Measurements from ENCODE around the gene CEP57L1.
A peak's percentile ranks its signal among the peaks of the same experiment; 100 is the strongest.
"Not testable (repeated sequence)": the region's sequence is repeated elsewhere in the genome, so short reads cannot be mapped to it uniquely, and the experiment has no call there.

Gene CEP57L1

DNA sequence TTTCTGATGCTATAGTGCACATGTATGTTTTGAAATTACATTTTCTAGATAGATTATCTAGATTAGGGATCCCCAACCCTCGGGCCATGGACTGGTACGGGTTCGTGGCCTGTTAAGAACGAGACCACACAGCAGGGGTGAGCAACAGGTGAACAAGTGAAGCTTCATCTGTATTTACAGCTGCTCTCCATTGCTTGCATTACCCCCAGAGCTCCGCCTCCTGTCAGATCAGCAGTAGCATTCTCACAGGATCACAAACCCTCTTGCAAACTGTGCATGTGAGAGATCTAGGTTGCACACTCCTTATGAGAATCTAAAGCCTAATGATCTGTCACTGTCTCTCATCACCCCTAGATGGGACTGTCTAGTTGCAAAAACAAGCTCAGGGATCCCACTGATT, 10.4 kb downstream of the CEP57L1 start:
- no peak for DNase-seq (ENCODE audit: low spot score)

DNA sequence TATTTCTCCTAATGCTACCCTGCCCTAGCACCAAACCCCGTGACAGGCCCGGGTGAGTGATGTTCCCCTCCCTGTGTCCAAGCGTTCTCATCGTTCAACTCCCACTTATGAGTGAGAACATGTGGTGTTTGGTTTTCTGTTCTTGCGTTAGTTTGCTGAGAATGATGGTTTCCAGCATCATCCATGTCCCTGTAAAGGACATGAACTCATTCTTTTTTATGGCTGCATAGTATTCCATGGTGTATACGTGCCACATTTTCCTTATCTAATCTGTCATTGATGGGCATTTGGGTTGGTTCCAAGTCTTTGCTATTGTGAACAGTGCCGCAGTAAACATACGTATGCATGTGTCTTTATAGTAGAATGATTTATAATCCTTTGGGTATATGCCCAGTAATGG, 14.4 kb downstream of the CEP57L1 start:
- DNase-seq (ENCODE audit: low spot score), result not testable (repeated sequence)

DNA sequence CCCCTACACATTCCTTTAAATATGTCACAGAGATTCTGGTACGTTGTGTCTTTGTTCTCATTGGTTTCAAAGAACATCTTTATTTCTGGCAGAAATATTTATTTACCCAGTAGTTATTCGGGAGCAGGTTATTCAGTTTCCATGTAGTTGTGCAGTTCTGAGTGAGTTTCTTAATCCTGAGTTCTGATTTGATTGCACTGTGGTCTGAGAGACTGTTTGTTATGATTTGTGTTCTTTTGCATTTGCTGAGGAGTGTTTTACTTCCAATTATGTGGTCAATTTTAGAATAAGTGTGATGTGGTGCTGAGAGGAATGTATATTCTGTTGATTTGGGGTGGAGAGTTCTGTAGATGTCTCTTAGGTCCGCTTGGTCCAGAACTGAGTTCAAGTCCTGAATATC, 17.4 kb downstream of the CEP57L1 start:
- DNase-seq (ENCODE audit: low spot score), result not testable (repeated sequence)

DNA sequence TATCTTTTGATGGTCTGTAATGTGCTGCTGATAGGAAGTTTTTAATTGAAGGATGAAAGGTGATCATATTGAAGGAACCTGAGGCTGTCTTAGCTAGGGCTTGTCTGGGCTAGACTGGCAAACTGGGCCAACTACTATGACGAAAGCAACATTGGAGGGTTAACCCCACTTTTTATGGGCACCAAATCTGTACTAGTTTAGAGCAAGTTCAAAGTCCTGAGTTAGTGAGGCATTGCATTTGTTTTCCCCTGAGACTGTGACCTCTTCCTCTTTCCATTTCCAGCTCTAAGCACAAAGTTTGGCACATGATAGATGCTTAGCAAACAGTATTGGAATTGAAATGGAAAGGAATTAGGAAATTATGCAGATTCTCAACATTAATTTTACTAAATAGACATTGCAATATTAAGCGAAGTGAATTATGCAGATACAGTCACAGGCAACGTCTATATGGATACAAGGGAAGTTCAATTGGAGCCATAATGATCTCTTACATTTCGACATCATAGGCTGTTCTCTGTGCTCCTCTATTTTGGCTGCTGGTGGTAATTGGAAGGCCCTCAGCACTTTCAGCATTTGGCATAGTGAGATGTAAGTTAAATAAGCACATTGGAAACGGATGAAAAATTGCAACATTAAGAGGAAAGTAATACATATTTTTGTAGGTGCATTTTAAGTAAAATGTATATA, 22.2 kb downstream of the CEP57L1 start:
- no peak for DNase-seq (ENCODE audit: low spot score)

DNA sequence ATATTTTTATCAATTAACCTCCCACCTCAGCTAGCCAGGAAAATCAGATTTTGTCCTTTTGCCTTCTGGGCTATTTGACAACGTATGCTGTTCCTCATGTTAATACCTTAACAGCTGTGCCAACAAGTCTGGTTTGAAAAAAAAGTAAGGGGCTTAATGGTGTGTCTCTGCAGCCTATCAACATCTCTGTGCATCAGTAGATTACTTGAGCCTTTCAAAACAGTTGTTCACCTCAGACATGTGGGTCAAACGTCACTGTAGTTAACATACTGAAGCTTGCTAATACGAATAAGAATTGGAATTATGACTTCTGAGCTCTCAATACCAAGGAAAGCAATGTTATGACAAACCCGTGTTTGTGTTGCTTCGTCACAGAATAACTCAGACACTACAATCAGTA, 23.0 kb downstream of the CEP57L1 start:
- no peak for DNase-seq (ENCODE audit: low spot score)

DNA sequence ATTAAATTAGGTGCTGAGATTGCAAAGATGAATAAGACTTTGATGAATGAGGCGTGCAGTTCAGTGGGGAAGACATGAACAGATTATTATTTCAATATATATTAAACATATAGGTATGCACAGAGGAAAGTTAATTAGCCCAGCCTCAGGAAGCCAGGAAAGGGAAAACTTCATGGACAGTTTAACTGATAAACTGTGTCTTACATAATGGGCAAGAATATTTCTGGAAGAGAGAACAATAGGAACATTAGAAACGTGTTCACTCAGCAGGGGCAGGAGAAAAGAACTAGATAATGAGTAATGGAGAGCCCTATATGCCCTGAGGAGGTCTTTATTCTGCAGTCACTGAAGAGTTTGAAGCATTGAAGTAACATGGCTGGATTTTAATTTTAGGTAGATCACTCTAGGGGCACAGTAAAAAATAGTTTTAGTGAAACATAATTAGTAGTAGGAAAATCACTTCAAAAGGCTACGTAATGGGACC, 23.6 kb downstream of the CEP57L1 start:
- no peak for DNase-seq (ENCODE audit: low spot score)

DNA sequence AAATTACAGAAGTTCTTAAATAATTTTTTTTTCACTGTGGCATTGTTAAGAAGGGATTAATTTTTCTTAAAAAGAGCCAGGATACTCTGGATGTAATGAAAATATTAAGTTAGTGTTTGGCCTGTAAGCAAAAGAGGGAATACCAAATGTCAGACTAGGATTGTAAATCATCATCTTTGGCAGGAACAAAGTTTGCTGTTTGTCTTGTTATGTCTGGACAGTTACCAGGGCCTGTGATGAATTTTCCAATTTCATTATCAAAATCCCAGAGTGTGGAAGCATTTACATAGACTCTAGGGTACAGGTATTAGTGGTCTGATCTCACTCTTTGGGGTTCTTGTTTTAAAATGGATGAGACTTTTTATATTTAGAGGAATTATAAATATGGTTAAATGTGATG, 26.1 kb downstream of the CEP57L1 start:
- DNase-seq (ENCODE audit: low spot score), result no peak

DNA sequence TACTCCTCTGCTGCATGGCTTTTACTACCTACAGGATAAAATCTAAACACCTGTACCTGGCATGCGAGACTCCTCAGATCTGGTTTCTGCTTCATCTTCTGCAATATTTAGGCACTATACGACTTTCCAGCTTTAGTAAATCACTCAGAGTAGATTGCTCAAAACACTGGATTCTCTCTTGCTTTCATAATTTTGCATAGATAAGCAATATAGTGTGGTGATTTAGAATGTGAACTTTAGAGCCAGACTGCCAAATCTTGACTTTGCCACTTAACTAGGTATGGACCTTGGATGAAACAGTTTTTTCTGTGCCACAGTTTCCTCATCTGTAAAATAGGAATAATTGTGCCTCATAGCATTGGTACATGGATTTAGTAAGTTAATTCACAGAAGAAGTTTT, 28.9 kb downstream of the CEP57L1 start:
- DNase-seq (ENCODE audit: low spot score), result no peak

DNA sequence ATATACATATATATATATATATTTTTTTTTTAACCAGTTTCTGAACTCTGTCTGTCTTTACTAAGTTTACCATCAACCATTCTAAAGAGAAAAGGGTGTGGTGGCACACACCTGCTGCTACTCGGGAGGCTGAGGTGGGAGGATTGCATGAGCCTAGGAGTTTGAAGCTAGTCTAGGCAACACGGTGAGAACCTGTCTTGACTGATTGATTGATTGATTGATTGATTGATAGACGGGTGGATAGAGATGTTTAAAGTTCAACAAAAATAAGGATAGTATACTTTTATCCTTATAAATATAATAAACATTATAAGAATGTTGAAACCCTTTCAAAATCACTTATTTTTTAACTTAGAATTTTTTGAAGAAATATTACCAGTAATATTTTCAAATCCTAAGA, 30.2 kb downstream of the CEP57L1 start:
- no peak for DNase-seq (ENCODE audit: low spot score)

DNA sequence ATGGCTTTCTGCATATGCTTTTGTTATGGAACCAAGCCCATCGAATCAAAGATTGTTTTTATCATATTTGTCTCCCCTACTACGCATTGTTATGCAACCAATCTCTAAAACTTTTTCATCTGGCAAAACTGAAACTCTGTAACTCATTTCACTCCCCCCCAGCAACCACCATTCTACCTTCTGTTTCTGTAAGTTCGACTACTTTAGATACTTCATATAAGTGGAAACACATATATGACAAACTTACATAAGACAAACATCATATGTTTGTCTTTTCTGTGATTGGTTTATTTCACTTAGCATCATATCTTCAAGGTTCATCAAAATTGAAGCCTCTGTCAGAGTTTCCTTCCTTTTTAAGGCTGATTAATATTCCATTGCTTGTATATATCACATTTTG, 34.8 kb downstream of the CEP57L1 start:
- DNase-seq (ENCODE audit: low spot score), result peak; percentile 12

DNA sequence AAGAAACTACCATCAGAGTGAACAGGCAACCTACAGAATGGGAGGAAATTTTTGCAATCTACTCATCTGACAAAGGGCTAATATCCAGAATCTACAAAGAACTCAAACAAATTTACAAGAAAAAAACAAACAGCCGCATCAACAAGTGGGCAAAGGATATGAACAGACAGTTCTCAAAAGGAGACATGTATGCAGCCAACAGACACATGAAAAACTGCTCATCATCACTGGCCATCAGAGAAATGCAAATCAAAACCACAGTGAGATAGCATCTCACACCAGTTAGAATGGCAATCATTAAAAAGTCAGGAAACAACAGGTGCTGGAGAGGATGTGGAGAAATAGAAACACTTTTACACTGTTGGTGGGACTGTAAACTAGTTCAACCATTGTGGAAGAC, 40.3 kb downstream of the CEP57L1 start:
- DNase-seq (ENCODE audit: low spot score), result not testable (repeated sequence)

DNA sequence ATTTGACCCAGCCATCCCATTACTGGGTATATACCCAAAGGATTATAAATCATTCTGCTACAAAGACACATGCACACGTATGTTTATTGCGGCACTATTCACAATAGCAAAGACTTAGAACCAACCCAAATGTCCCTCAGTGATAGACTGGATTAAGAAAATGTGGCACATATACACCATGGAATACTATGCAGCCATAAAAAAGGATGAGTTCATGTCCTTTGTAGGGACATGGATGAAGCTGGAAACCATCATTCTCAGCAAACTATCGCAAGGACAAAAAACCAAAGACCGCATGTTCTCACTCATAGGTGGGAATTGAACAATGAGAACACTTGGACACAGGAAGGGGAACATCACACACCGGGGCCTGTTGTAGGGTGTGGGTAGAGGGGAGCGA, 40.7 kb downstream of the CEP57L1 start:
- not testable (repeated sequence) for DNase-seq (ENCODE audit: low spot score)

DNA sequence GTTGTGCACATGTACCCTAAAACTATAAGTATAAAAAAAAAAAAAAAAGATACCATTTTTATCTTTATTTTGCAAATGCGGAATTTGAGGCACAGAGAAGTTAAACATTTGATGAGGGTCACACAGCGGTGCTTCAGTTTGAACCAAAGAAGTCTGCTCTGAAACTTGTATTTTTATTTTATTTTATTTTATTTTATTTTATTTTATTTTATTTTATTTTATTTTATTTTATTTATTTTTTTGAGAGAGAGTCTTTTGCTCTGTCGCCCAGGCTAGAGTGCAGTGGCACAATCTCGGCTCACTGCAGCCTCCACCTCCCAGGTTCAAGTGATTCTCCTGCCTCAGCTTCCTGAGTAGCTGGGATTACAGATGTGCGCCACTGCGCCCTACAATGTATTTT, 41.2 kb downstream of the CEP57L1 start:
- DNase-seq (ENCODE audit: low spot score), result not testable (repeated sequence)

DNA sequence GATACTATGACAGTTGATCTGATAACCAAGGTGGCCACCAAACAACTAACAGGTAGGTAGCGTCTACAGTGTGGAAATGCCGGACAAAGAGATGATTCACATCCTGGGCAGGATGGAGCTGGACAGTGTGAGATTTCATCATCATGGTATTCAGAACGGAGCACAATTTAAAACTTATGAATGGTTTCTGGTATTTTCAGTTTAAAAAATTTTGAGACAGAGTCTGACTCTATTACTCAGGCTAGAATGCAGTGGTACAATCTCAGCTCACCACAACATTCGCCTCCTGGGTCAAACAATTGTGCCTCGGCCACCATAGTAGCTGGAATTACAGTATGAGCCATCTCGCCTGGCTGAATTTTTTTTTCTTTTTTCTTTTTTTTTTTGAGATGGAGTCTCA, 43.8 kb downstream of the CEP57L1 start:
- DNase-seq (ENCODE audit: low spot score), result no peak

DNA sequence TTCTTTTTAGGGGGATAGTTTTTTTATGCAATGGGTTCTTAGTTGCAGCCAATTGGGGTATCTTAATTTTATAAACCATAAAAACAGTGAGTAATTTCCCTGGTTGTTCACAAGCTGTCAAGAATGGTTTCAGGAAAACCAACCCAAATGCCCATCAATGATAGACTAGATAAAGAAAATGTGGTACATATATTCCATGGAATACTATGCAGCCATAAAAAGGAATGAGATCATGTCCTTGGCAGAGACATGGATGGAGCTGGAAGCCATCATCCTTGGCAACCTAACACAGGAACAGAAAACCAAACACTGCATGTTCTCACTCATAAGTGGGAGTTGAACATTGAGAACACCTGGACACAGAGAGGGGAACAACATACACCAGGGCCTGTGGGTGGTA, 46.8 kb downstream of the CEP57L1 start:
- DNase-seq (ENCODE audit: low spot score), result not testable (repeated sequence)

DNA sequence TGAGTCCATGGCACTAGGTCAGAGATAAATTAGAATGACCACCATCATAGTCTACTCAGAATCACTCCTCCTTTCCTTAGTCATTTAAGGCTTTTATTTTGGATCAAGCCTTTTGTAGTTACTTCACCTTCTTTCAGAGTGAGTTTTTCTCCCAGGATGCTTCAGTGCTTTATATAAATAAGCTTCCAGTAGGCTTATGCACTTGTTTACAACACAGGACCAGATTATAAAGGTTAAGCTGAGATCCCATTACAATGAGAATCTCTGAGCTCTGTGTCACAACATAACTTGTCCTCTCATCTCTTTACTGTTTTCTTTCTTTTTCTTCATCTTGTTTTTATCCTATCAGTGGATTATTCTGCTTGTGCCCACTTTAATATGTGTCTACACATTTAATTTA, 47.9 kb downstream of the CEP57L1 start:
- DNase-seq (ENCODE audit: low spot score), result no peak

DNA sequence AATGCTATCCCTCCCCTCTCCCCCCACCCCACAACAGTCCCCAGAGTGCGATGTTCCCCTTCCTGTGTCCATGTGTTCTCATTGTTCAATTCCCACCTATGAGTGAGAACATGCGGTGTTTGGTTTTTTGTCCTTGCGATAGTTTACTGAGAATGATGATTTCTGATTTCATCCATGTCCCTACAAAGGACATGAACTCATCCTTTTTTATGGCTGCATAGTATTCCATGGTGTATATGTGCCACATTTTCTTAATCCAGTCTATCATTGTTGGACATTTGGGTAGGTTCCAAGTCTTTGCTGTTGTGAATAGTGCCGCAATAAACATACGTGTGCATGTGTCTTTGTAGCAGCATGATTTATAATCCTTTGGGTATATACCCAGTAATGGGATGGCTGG, 52.9 kb downstream of the CEP57L1 start:
- not testable (repeated sequence) for DNase-seq (ENCODE audit: low spot score)

DNA sequence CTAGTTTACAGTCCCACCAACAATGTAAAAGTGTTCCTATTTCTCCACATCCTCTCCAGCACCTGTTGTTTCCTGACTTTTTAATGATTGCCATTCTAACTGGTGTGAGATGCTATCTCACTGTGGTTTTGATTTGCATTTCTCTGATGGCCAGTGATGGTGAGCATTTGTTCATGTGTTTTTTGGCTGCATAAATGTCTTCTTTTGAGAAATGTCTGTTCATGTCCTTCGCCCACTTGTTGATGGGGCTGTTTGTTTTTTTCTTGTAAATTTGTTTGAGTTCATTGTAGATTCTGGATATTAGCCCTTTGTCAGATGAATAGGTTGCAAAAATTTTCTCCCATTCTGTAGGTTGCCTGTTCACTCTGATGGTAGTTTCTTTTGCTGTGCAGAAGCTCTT, 53.4 kb downstream of the CEP57L1 start:
- DNase-seq (ENCODE audit: low spot score), result not testable (repeated sequence)

DNA sequence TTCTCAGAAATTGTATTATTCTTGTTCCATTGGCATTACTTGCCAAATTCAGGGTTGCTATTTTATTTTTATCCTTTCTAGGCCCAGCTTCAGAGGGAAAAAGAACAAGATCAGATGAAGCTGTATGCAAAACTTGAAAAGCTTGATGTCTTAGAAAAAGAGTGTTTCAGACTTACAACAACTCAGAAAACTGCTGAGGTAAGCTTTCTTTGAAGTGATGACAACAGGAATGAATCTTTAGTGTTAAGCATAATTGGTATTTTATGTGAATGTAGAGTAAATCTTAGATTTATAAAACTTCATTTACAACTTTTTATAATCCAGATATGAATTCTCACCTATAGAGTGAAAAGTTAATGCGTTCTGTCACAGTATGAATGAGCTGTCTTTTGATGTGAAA, 58.4 kb downstream of the CEP57L1 start:
- no peak for DNase-seq (ENCODE audit: low spot score)

DNA sequence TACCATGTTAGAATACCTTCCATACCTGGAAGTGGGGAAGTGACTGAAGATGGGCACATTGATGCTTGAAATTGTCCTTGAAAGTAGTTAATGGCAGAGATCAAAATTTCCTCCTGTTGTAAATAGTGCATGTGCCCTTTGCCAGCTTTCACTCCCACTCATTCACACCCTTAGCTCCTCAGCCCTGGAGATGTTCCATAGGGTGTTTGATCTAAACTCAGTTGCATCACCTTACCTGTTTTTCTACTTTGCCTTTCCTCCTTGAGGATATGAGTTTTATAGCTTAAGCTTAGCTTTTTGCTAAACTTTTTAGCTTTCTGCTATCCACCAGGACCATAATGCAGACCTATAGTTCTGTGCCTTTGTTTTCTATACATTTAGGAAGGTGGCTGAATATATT, 69.0 kb downstream of the CEP57L1 start:
- DNase-seq (ENCODE audit: low spot score), result no peak

DNA sequence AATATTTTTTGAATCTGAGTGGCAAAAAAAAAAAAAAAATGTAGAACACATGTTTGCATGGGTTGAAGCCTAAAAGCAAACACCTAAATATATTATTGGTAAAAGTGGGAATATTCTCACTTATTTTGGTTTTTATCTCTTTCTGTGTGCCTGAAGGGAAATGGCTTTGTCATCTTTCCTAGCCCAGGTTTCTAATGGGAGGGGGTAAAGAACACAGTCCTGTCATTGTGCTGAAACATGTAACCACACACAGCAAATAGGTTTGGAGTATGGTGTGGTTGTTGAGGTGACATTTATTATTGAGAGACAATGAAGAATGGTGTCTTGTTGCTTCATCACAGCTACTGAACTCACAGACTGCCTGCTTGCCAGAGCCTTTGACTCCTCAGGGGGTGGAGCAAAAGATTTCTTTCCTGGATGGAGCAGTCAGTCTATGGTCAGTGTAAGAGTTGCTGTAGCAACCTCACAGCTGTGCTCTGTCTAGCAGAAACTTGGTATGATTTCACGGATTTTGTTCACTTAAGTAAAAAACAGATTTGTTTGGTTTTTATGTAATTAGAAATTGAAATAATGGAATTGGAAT, 70.2 kb downstream of the CEP57L1 start:
- no peak for DNase-seq (ENCODE audit: low spot score)

DNA sequence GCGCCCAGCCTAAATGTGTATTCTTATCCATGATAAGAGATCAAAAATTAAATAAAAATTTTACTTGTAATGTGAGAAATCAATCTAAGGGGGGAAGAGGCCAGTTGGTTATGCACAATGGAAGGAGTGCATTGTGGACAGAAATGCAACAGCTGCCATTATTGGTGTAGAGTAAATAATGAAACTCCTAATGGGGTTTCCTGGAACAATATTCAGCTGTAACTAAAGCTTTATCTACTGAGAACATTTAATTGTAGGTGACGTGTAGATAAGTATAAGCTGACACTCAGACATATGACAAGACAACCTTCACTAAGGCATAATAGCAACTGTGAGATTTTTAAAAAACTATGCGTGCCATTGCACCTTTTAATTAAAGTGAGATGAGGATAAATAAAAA, 71.4 kb downstream of the CEP57L1 start:
- DNase-seq (ENCODE audit: low spot score), result no peak

DNA sequence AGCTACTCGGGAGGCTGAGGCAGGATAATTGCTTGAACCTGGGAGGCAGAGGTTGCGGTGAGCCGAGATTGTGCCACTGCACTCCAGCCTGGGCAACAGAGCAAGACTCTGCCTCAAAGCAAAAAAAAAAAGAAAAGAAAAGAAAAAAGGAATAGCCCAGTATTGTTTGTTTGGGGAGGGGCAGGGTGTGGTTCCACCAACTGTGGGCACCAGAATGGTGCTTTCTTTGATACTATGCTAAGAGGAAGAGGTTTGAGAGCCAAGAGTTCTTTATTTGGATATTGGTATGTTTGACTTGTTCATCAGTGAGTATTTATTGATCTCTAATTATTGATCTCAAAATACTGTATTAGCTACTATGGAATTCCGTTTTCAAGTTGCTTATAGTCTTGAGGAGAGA, 72.3 kb downstream of the CEP57L1 start:
- no peak for DNase-seq (ENCODE audit: low spot score)

DNA sequence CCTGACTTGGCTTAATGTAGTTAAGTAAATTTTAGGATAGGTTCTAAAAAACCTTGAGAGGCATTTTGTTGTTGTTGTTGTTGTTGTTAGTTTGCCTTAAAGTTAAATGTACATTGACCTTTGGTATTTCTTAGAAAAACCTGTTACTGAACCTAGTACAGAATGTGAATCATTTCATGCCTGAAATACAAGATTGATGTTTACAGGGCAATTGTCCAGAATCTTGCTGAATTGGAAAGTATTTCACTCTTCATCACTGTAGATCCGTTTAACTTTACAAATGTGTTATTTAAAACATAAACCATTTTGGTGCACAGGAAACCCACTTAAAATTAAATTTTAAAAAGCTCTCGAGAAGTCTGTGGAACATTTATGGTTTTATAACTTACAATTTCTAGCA, 75.0 kb downstream of the CEP57L1 start:
- DNase-seq (ENCODE audit: low spot score), result no peak

Data from activated CD4-positive, alpha-beta T cell treated with anti-CD3 and anti-CD28 coated beads, Interleukin-2, Interleukin-4, amounts not matched to agents 100 ng/mL and 50 ng/mL, durations not matched to agents 16 hours and 8 hours (primary cell).